HL-60 (cell line): ENCODE data around the gene IRAK3.

Experiments used
- CTCF ChIP-seq: IDR thresholded peaks from one replicate; pipeline ENCODE4 v1.5.1; 2011; ENCODE audit warnings: low read length, control low read depth, inconsistent platforms; ENCODE audit not compliant: insufficient read depth
- GABPA ChIP-seq: IDR thresholded peaks from 2 replicates; pipeline ENCODE4 v1.6.1; 2012; ENCODE audit warnings: low read depth
- POLR2AphosphoS5 ChIP-seq: IDR thresholded peaks from 2 replicates; pipeline ENCODE4 v1.6.1; 2012; ENCODE audit warnings: low read depth
- REST ChIP-seq: IDR thresholded peaks from 2 replicates; pipeline ENCODE4 v1.6.1; 2012; ENCODE audit warnings: low read depth; ENCODE audit not compliant: insufficient replicate concordance
- SPI1 ChIP-seq: IDR thresholded peaks from 2 replicates; pipeline ENCODE4 v1.6.1; 2012; ENCODE audit warnings: low read depth, mild to moderate bottlenecking, borderline replicate concordance

GRCh38 chr12:66194122-66194521 is 5.1 kb downstream of the IRAK3 start:
- TF ChIP-seq CTCF: no peak
- TF ChIP-seq POLR2AphosphoS5: no peak
- TF ChIP-seq REST: no peak
- TF ChIP-seq SPI1: no peak
- no peak for TF ChIP-seq GABPA
